ACC112 (cell line): ENCODE measurements around the gene SLC9A9.

Experiments
- H2AFZ ChIP-seq: fragments of 200-600 bp; sonication (generic); one replicate; pipeline ENCODE4 v1.6.0; 2017; ENCODE audit warnings: antibody characterized with exemption, low read length; ENCODE audit not compliant: unreplicated experiment
- H3K27ac ChIP-seq: fragments of 200-600 bp; sonication (generic); 2 replicates; pipeline ENCODE4 v1.5.1; 2014; ENCODE audit warnings: low read depth, mild to moderate bottlenecking, antibody characterized with exemption, low read length, moderate library complexity
- H3K27me3 ChIP-seq: fragments of 200-600 bp; sonication (generic); 2 replicates; pipeline ENCODE4 v1.6.1; 2014; ENCODE audit warnings: mild to moderate bottlenecking, antibody characterized with exemption, low read length, moderate library complexity, mixed read lengths; ENCODE audit not compliant: insufficient read depth
- H3K36me3 ChIP-seq: fragments of 200-600 bp; sonication (generic); 2 replicates; pipeline ENCODE4 v1.6.1; 2016; ENCODE audit warnings: mild to moderate bottlenecking, antibody characterized with exemption, low read length, moderate library complexity, mixed read lengths; ENCODE audit not compliant: insufficient read depth
- H3K4me1 ChIP-seq: fragments of 200-600 bp; sonication (generic); one replicate; pipeline ENCODE4 v1.6.1; 2016; ENCODE audit warnings: low read length, mixed read lengths; ENCODE audit not compliant: insufficient read depth, unreplicated experiment, control insufficient read depth
- H3K4me3 ChIP-seq: fragments of 200-600 bp; sonication (generic); 2 replicates; pipeline ENCODE4 v1.5.1; 2014; ENCODE audit warnings: mild to moderate bottlenecking, low read depth, low read length
- H3K79me2 ChIP-seq: fragments of 200-600 bp; sonication (generic); one replicate; pipeline ENCODE4 v1.6.0; 2016; ENCODE audit warnings: low read length; ENCODE audit not compliant: control insufficient read depth, unreplicated experiment, insufficient read depth

SLC9A9 gene

GRCh38 chr3:143486611-143487010, 361.7 kb downstream of the SLC9A9 start:
- Histone ChIP-seq H3K27ac (no peak overlapping the region), H2AFZ (no peak overlapping the region), H3K27me3 (no peaks in the 10 kb centered on the region)

GRCh38 chr3:143484846-143485512, 363.3 kb downstream of the SLC9A9 start:
- H3K79me2 ChIP-seq: no peaks in the 10 kb centered on the region
- peaks cover 7% of the 10 kb centered on the region for H3K4me1 ChIP-seq
- no peak overlapping the region for H3K4me3 ChIP-seq
- no peaks in the 10 kb centered on the region for H3K36me3 ChIP-seq
- no peak overlapping the region for H3K27ac ChIP-seq
- no peaks in the 10 kb centered on the region for H3K27me3 ChIP-seq
- no peak overlapping the region for H2AFZ ChIP-seq

More at GRCh38 chr3:143486611-143487010, 361.7 kb downstream of the SLC9A9 start:
- Histone ChIP-seq H3K4me1 (no peaks in the 10 kb centered on the region), H3K79me2 (no peaks in the 10 kb centered on the region), H3K36me3 (no peaks in the 10 kb centered on the region), H3K4me3 (no peak overlapping the region)

GRCh38 chr3:143483214-143483613, 365.1 kb downstream of the SLC9A9 start:
- Histone ChIP-seq H3K4me1 (peaks cover 8% of the 10 kb centered on the region), H3K27ac (no peak overlapping the region)

GRCh38 chr3:143482106-143483088, 365.9 kb downstream of the SLC9A9 start:
- H3K36me3 ChIP-seq: no peaks in the 10 kb centered on the region
- H3K79me2 ChIP-seq: no peaks in the 10 kb centered on the region
- H3K4me1 ChIP-seq: peaks cover 8% of the 10 kb centered on the region
- no peaks in the 10 kb centered on the region for H3K27me3 ChIP-seq
- no peak overlapping the region for H3K4me3 ChIP-seq
- no peak overlapping the region for H3K27ac ChIP-seq
- no peak overlapping the region for H2AFZ ChIP-seq

More at GRCh38 chr3:143483214-143483613, 365.1 kb downstream of the SLC9A9 start:
- no peaks in the 10 kb centered on the region for H3K36me3 ChIP-seq
- no peaks in the 10 kb centered on the region for H3K27me3 ChIP-seq
- no peak overlapping the region for H3K4me3 ChIP-seq
- H3K79me2 ChIP-seq: no peaks in the 10 kb centered on the region
- H2AFZ ChIP-seq: no peak overlapping the region

- H3K79me2 ChIP-seq: no peaks in the 10 kb centered on the region
Observed at GRCh38 chr3:143480344-143480743, 367.9 kb downstream of the SLC9A9 start.

GRCh38 chr3:143479727-143480126, 368.5 kb downstream of the SLC9A9 start:
- Histone ChIP-seq H3K4me3 (no peak overlapping the region), H3K79me2 (no peaks in the 10 kb centered on the region), H3K4me1 (peaks cover 8% of the 10 kb centered on the region), H3K27ac (no peak overlapping the region), H3K36me3 (no peaks in the 10 kb centered on the region), H3K27me3 (no peaks in the 10 kb centered on the region), H2AFZ (no peak overlapping the region)

More at GRCh38 chr3:143480344-143480743, 367.9 kb downstream of the SLC9A9 start:
- H3K27me3 ChIP-seq: no peaks in the 10 kb centered on the region
- no peaks in the 10 kb centered on the region for H3K36me3 ChIP-seq
- no peak overlapping the region for H3K4me3 ChIP-seq
- H3K4me1 ChIP-seq: peaks cover 8% of the 10 kb centered on the region
- H3K27ac ChIP-seq: no peak overlapping the region
- H2AFZ ChIP-seq: no peak overlapping the region

- no peak overlapping the region for H2AFZ ChIP-seq
- H3K27ac ChIP-seq: no peak overlapping the region
- H3K4me3 ChIP-seq: no peak overlapping the region
- H3K4me1 ChIP-seq: peaks cover 8% of the 10 kb centered on the region
- no peaks in the 10 kb centered on the region for H3K79me2 ChIP-seq
- H3K36me3 ChIP-seq: no peaks in the 10 kb centered on the region
- no peaks in the 10 kb centered on the region for H3K27me3 ChIP-seq
Observed at GRCh38 chr3:143478115-143478693, 370.1 kb downstream of the SLC9A9 start.

- H3K27me3 ChIP-seq: no peaks in the 10 kb centered on the region
- H3K4me3 ChIP-seq: no peak overlapping the region
- H3K36me3 ChIP-seq: no peaks in the 10 kb centered on the region
- H3K27ac ChIP-seq: no peak overlapping the region
- H2AFZ ChIP-seq: no peak overlapping the region
- peaks cover 8% of the 10 kb centered on the region for H3K4me1 ChIP-seq
- H3K79me2 ChIP-seq: no peaks in the 10 kb centered on the region
Observed at GRCh38 chr3:143476965-143477640, 371.2 kb downstream of the SLC9A9 start.

- Histone ChIP-seq H3K36me3 (no peaks in the 10 kb centered on the region), H3K4me1 (peaks cover 8% of the 10 kb centered on the region), H3K79me2 (no peaks in the 10 kb centered on the region), H3K4me3 (no peak overlapping the region), H3K27me3 (no peaks in the 10 kb centered on the region), H2AFZ (no peak overlapping the region), H3K27ac (no peak overlapping the region)
Observed at GRCh38 chr3:143475981-143476380, 372.3 kb downstream of the SLC9A9 start.
